GM18517 (cell line): ENCODE results near the gene ZNF605.
"Not testable (repeated sequence)": the region's sequence is repeated elsewhere in the genome, so short reads cannot be mapped to it uniquely, and the experiment has no call there.

Experiments used
- ATAC-seq: cut with Tn5 transposase; IDR thresholded peaks from one replicate; pipeline ENCODE4 v1.9.1; 2021; ENCODE audit warnings: mild to moderate bottlenecking, moderate library complexity; ENCODE audit not compliant: unreplicated experiment

The ZNF605 gene

DNA sequence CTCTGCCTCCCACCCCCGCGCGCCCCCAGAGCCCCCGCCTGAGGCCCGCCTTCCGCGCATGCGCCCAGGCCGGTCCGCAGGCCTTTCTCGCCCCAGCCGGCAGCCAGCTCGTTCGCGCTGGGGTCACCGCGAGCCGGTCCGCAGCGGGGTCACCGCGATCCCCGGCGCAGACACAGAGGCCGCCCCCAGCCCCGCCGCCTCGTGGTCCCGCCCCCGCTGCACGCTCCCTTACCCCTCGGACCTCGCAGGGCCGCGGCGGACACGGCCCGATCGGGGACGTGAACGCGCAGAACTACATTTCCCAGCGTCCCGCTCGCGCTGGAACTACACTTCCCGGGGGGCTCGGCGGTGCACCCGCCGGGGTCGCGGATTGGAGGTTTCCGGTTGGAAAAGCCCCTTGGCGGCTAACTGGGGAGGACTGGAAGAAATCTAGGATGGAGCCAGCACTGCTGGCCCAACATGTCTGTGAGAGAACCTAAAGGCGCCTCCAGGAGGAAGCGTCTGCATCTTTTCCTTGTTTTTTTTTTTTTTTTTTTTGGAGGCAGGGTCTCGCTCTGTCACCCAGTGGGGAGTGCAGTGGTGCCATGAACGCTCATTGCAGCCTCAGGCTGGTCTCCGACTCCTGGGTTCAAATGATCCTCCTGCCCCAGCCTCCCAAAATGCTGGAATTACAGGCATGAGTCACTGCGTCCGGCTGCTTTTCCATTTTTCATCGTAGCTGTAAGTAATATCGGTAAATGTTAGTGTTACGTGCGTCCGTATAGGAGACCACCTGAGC lies at the start of gene ZNF605:
Gene ZNF605 (minus strand): TSS at position 296 of the 778 bp plus-strand sequence. CDS start 10,671 bp downstream, outside the sequence.
- peak; percentile 85 for ATAC-seq

DNA sequence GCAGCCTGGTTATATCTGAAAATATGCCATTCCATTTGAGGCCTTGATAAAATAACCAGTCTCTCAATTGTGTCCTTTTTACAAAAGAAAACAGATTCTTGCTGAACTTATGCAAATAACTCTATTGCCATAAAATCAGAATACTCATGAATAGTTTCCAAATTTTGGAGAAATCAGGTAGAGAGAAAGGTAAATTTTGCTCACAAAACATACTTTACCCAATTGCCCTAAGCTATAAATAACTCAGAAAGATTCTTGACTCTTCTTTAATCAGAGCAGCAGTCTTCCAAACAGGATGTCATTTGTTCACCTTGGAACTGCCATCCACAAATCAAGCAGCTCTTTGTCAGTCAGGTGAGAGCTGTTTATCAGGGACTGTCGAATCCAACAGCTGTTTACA lies 42.6 kb upstream of the ZNF605 start:
- no peak for ATAC-seq

DNA sequence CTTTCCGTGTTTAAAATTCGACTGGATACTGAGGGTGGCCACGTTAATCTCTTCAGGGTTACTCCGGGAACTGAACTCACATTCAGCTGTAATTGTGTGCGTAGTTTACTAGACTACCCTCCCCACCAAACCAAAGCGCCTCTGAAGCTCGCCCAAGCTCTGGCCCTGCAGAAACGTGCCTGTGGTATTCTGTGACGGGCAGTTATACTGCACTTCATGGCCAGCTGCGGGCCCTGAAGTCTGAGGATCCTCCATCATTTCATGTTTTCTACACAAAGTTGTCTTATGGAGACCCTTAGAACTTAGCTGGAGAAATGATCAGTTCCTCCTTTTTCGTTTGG lies 30.7 kb upstream of the ZNF605 start:
- no peak for ATAC-seq

DNA sequence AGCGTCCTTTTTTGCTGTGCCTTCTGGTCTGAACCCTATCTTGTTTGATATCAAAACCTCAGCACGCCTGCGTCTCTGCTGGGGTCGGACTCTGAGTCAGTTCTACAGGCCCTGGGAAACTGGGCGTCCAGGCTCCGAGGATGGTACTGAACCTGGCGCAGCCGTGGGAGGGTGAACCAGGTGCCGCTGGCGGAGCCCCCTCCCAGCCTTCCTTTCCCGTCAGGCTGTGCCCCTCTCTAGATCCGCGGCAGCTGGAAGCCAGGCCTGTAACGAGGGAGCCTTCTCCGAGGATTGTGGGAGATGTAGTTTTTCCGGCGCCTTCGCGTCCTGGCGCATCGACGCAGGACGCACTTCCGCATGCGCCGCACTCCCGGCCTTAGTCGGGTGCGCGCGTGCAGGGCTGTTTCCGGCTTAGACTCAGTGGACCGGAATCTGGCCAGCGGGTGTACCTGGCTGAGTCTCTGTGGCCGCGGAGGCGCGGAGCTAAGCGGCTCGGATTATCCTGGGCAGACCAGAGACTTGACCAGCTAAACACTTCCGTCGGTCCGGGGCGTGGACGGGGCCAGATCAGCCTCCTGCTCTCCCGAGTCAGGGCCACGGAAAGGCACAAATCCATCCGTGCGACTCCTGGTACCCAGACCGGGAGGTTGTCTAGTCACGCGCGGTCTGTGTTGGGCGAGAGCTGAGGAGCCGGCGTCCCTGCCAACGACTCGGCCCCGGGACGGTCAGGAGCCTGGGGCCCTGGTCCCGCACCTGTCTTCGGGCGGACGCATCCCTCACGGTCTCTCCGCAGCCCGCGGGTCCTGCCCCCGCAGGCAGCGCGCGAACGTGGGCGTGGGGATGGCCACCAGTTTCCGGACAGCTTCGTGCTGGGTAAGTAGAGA lies 30.1 kb upstream of the ZNF605 start, which contains the start of gene ZNF26:
Gene ZNF26 (plus strand): TSS at position 367 of the 884 bp plus-strand sequence. CDS start 474 bp downstream, at position 841.
- ATAC-seq = peak; percentile 92

DNA sequence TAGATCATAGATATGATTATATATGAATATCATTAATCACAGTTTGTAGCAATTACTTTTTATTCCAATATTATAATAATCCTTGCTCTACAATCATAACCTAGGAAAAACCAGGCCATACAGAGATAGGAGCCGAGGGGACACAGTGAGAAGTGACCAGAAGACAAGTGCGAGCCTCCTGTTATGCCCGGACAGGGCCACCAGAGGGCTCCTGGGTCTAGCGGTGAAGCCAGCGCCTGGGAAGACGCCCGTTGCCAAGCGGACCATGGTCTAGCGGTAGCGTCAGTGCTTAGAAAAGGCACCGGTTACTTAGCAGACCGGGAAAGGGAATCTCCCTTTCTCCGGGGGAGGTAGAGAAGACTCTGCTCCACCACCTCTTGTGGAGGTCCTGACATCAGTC lies 20.8 kb upstream of the ZNF605 start:
- ATAC-seq = not testable (repeated sequence)

DNA sequence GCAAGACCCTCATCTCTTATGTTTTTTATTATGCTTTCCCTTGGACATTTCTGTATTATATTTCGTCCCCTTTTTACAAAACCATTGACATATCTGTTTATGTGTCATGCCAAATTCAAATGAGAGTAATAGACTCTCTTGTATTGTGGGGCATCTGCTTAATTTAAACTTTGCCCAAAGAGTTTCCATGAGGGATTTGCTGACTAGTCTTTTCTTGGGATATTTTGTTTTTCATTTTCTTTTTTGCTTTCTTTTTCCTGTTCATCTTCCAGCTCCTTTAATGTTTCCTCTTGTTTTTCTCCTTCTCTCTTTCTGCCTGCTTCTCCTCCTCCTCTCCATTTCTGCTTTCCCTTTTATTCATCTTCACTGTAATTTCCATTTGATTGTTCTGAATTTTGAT lies 16.3 kb upstream of the ZNF605 start:
- ATAC-seq = no peak

DNA sequence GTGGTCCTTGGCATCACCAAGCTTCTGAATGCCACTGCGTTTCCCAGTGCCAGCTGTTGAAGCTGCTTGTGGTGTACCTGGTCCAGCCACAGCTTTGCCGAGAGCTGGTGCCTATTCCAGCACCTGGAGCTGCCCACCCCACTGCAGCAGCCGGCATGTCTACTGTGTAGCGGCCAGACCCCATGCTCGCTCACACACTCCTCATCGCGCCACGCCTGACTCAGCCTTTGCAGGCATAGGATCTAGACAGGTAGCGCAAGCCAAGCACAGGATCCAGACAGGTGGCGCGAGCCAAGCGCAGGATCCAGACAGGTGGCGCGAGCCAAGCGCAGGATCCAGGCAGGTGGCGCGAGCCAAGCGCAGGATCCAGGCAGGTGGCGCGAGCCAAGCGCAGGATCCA lies 11.6 kb upstream of the ZNF605 start:
- no peak for ATAC-seq

DNA sequence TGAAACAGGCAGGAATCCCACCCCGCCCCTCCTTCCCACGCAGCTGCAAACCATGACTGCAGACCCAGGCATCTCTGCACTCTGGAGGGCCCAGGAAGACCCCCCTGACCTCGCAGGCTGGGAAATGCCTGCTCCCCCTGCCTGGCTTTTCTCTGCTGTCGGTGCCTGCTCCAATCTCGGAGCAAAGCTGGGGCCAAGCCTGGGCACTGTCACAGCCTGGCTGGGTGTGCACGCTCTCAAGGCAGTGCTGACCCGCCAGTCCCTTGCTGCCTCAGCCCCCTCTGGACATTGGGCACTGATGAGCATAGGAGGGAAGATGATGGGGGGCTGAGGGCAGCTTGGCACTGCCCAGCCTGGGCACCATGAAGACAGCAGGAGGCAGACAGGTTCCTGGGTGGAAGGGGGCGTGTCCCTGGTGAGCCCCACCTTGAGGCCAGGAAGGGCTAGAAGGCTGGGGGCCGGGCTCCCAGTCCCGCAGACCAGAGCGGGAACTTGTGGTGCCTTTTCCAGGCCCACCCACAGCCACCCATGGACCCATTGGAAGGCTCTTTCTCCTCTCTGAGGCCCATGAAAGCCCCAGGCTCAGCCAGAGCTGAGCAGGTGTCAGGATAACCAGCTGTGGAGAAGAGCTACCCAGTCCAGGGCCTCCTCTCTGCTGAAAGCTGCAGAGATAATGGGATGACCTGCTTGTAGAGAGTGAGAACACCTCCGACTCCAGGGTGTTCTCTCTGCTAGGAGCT lies 10.7 kb upstream of the ZNF605 start:
- ATAC-seq = no peak

DNA sequence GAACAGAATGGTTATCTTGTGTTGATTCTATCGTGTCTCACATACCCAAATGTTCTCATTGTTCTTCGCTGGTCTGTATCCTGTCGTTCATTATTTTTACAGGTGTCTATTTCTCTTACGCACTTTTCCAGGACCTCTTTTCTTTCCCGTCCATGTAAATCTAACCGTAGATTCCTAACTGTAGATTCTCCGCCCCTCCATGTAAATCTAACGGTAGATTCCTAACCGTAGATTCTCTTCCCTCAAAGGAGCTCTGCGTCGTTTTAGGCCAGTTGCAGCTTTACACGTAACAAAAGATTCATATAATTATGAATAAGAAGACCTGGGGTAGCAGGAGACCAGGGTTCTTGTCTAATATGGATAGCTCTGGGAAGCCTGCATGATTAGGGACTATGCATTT lies 9.7 kb upstream of the ZNF605 start:
- ATAC-seq = no peak

DNA sequence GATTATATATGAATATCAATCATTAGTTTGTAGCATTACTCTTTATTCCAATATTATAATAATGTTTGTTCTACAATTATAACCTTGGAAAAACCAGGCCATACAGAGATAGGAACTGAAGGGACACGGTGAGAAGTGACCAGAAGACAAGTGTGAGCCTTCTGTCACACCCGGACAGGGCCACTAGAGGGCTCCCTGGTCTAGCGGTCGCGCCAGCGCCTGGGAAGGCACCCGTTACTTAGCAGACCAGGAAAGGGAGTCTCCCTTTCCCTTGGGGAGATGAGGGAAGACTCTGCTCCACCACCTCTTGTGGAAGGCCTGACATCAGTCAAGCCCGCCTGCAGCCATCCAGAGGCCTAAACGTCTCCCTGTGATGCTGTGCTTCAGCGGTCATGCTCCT lies 7.8 kb upstream of the ZNF605 start:
- not testable (repeated sequence) for ATAC-seq

DNA sequence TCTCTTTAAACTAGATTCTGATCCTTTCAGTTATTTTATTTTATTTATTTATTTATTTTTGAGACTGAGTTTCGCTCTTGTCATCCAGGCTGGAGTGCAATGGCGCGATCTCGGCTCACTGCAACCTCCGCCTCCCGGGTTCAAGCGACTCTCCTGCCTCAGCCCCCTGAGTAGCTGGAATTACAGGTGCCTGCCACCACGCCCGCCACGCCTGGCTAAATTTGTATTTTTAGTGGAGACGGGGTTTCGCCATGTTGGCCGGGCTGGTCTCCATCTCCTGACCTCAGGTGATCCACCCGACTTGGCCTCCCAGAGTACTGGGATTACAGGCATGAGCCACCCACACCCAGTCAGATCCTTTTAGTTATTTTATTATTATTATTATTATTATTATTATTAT lies 5.7 kb upstream of the ZNF605 start:
- not testable (repeated sequence) for ATAC-seq

DNA sequence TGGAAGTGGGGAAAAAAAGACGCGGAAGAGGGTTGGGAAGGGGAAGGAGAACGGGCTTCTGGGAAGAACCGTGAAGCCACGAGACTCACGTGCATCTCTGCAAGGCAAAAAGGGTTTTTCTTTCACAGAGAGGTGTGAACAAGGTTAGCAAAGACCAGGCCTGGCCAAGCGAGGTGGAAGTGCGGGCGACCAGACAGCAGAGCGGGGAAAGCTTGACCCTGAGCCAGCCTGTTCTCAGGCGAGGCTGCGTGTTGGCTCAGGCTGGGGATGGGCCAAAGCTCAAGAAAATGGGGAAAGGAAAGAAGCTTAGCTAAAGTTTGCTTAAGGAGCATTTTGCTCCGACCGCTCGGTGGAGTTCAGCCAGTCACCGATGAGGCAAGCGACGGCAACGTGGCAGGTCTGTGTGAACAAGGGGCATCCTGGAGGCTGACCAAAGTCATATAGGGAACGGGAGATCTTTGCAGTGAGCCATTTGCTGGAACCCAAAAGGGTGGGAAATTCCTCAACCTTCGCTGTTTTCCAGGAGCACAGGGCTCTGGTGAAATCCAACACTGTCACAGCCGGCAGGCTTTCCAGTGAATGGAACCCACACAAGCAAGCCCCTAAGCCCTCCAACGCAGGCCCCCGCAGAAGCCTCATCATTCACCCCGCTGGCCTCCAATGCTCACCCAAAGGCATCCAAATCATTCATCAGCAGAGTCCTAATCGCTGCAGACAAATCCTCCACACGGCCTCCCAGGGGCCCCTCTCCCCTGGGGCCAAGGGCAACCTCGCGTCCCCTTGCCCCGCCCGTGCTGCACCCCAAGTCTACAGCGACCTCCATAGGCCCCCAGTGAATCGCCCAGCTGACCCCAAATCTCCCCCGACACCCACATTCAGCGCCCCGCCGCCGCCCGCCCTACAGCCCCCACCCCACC lies 754 bp downstream of the ZNF605 start:
- ATAC-seq = no peak

DNA sequence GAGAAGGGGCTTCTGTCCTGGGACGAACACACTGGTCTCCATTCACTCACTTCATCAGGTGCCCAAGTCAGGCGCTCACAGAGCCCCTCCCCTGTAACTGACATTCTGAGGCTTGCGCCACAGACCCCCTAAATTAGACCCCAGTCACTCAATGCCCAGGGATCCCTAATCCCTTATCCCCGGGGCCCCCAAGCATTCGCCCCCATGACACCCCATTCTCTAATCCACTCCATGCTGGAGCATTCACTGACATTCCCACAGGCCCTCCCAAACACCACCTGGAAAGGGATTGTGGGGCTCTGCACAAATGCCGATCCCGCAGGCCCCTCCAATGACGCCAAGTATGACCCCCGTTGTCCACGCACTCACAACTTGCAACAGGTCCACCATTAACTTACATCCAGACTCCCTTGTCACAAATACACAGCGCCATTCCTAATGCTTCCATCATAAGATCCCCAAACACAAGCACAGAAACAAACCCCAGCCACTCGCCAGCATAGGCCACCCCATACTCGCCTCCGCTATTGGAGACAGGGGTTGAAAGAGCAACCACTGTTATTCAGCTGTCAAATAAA lies 1.5 kb downstream of the ZNF605 start:
- ATAC-seq = no peak

DNA sequence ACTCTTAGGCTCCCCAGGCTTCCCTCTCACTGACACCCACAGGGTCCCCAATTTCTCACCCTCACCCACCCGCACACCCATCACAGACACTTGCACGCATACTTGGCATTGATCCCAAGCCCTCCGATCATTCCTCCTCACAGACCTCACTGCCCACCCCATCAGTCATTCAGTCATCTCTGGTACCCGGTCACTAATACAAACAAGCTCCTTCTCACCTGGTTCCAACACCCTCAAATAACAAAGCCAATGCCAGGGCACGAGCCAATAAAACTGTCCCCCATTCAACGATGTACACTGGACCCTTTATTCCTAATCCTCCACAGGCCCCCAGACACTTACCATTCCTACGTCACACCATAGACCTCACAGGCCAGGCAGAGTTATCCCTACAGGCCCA lies 2.3 kb downstream of the ZNF605 start:
- no peak for ATAC-seq

DNA sequence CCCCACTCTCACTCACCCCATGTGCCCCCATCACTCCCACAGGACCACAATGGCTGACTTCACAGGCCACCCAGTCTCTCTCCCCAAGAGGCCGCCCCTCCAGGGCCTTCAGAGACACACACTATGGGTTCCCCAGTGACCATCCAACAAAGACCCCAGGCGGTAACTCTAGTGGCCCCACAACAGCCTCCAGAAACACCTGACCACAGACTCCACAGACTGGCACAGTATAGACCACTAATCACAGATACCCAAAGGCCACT lies 3.0 kb downstream of the ZNF605 start:
- no peak for ATAC-seq

DNA sequence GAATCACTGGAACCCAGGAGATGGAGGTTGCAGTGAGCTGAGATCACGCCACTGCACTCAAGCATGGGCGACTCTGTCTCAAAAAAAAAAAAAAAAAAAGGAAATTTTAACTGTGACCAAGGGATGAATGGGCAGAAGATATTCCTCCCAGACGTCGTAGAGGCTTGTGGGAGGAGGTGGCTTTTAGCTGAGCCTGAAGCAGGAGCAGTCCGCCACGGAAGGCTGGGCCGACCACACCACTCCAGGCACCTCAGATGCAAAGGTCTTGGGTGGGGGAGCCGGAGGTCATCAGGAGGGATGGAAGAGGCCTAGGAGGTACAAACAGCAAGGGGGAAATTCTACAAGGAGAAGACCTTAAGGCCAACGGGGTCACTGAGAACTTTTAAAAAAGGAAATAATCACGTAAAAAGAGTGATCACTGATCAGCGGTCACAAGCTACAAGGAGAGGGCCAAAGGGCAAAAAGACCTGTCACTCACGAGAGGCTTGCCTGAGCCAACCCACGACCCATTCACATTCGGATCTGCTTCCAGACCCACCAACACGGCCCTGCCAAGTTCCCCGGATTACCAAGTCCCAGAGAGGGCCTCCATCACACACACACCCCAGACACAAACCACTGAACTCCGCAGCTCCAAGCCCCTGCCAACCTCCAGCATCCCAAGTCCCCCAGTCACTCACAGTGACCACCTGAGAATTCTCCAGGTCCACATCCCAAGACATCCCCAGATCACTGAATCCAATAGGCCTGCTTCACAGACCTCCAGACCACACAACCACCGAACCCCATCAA lies 3.5 kb downstream of the ZNF605 start:
- ATAC-seq = no peak

DNA sequence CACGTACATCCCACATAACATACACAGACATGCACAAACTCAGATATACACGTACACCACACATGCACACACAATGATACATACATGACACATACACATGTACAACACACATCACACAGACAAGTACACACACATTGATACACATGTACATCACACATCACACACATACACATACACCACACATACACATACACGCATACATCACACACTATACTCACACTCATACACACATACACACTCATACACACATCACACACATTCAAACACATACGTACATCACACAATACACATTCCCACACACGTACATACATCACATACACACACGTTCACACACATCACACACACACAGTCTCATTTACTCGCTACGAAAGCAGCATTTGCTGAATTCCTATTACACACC lies 4.5 kb downstream of the ZNF605 start:
- no peak for ATAC-seq

DNA sequence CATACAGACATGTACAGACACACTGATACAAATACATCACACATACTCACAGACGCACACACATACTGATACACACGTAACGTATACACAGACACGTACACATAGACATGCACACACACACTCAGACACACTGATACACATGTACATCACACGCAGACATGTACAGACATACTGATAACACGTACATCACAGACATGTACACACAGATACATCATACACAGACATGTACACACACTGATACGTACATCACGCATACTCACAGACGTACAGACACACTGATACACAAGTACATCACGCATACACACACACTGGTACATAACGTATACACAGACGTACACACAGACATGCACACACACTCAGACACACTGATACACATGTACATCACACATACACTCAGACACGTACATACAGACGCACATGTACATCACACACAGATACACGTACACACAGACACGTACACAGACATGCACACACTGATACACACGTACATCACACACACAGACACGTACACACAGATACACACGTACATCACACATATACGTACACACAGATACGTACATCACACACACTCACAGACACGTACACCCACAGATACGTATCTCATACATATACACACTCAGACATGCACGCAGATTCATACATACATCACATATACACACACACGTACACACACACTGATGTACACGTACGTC lies 5.1 kb downstream of the ZNF605 start:
- no peak for ATAC-seq
